SW 1271 (cell line): ENCODE results near the gene DNAH11.
A peak's percentile ranks its signal among the peaks of the same experiment; 100 is the strongest.
"Not testable (repeated sequence)": the region's sequence is repeated elsewhere in the genome, so short reads cannot be mapped to it uniquely, and the experiment has no call there.

Source experiments
- DNase-seq, 2 experiments: peaks; one replicate each; lab custom pipeline; 2025; lab: John Stamatoyannopoulos, UW

Gene DNAH11, protein sequence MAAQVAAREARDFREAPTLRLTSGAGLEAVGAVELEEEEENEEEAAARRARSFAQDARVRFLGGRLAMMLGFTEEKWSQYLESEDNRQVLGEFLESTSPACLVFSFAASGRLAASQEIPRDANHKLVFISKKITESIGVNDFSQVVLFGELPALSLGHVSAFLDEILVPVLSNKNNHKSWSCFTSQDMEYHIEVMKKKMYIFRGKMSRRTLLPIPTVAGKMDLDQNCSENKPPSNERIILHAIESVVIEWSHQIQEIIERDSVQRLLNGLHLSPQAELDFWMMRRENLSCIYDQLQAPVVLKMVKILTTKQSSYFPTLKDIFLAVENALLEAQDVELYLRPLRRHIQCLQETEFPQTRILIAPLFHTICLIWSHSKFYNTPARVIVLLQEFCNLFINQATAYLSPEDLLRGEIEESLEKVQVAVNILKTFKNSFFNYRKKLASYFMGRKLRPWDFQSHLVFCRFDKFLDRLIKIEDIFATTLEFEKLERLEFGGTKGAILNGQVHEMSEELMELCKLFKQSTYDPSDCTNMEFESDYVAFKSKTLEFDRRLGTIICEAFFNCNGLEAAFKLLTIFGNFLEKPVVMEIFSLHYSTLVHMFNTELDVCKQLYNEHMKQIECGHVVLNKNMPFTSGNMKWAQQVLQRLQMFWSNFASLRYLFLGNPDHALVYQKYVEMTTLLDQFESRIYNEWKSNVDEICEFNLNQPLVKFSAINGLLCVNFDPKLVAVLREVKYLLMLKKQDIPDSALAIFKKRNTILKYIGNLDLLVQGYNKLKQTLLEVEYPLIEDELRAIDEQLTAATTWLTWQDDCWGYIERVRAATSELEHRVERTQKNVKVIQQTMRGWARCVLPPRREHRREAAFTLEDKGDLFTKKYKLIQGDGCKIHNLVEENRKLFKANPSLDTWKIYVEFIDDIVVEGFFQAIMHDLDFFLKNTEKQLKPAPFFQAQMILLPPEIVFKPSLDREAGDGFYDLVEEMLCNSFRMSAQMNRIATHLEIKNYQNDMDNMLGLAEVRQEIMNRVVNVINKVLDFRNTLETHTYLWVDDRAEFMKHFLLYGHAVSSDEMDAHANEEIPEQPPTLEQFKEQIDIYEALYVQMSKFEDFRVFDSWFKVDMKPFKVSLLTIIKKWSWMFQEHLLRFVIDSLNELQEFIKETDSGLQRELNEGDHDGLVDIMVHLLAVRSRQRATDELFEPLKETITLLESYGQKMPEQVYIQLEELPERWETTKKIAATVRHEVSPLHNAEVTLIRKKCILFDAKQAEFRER (N-terminal part only)

DNA sequence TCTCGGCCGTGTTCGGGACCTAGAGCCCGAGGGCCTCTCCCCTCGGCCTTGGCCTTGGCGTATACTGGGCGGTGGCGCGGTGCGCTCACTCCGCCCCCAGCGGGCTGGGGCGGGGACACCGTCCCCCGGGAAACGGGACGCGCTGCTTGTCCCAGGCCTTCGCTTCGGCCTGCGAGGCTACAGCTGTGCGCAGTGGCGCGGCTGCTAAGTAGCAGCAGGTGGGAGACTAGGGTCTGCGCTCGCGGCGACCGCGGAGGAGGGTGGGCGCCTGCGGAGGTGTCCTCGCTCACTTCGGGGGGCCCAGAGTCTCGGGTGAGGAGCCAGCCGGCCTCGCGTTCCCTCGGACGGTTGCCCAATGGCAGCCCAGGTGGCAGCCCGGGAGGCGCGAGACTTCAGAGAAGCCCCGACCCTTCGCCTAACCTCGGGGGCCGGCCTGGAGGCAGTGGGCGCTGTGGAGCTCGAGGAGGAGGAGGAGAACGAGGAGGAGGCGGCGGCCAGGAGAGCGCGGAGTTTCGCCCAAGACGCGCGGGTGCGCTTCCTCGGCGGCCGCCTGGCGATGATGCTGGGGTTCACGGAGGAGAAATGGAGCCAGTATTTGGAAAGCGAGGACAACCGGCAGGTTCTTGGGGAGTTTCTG lies at the start of gene DNAH11:
Gene DNAH11 (plus strand): TSS at position 149 of the 637 bp plus-strand sequence. CDS start 207 bp downstream, at position 356.
- DNase-seq: peak in 1 of 2 experiments; percentile 32

- DNase-seq: no peak
These were observed 47.1 kb upstream of the DNAH11 start for GRCh38 chr7:21495731-21496130.

GRCh38 chr7:21497072-21497471 lies 45.8 kb upstream of the DNAH11 start:
- peak in 1 of 2 experiments; percentile 42 for DNase-seq

- DNase-seq: no peak
These were observed 42.6 kb upstream of the DNAH11 start for GRCh38 chr7:21500117-21500832.

DNA sequence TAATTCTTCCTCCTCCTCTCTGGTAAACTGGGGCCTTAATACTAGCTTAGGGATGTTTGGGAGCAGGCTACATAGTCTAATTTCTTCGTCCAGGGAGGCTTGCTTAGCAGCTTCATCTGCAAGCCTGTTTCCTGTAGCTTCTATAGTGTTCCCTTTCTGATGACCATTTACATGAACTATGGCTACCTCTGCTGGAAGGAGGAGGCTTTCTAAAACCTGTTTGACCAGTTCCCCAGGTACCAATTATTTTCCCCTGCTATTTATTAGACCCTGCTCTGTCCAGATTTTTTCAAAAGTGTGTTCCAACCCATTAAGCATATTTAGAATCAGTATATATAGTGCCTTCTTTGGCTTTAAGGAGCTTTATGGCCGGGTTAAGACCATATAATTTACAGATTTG lies 38.8 kb upstream of the DNAH11 start:
- no peak for DNase-seq

DNA sequence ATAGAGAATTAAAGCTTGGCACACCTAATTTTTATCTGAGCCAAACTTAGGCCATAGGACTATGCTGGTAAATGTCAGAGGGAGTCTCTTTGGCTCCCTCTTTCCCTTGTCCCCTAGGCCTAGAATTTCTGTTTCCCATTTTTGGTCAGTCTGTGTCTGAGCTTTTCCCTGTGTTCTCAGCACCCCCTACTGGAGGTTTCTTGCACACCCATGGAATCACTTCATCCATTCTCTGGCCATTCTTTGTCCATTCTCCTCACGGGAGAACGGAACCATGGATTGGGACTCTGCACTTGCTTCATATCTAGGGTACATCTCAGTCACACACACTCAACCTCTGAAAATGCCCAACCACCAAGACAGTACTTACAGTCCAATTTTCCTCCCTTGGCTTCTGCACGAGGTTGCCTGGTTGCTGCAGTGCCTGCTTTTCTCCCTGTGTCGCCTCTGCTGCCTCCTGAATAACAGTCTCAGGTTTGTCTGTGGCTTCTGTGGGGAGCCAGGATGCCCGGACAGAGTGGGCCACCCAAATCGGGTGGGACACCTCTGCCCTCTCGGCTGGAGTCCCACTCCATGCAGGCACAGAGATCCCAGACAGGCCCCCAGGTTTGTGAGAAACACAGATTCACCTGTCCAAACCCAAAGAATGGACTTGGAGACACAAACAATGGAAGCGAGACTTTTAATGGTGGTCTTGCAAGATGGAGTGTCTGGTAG lies 35.1 kb upstream of the DNAH11 start:
- peak in 1 of 2 experiments; percentile 21 for DNase-seq

DNA sequence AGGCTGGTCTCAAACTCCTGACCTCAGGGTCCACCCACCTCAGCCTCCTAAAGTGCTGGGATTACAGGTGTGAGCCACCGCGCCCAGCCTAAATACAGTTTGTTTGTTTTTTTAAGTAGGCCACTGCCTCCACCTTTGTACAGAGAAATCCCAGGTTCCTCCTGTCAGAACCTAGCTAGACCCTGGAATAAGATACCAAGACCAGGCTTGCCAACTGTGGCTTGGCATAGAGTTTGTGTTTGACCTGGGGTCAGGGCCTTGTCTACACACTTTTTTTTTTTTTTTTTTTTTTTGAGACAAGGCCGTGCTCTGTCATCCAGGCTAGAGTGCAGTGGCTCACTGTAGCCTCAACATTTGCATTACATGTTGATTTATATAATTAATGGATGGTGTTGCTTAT lies 34.3 kb upstream of the DNAH11 start:
- no peak for DNase-seq

DNA sequence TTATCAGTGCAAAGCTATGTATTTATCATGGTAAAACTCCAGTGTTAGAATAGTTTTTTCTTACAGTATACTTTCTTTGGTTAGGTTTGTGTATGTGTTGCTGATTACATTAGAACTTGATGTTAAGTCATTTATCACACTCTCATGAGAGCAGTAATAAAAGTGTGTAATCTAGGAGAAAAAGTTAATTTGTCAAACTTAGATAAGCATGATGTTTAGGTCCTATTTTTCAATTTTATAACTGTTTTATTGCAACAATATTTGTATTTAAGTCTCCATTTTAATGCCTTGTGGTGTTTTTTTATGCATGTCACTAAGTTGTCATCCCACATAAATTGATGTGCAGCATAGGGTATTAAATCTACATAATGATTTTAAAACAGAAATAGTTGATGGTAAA lies 28.8 kb upstream of the DNAH11 start:
- no peak for DNase-seq

DNA sequence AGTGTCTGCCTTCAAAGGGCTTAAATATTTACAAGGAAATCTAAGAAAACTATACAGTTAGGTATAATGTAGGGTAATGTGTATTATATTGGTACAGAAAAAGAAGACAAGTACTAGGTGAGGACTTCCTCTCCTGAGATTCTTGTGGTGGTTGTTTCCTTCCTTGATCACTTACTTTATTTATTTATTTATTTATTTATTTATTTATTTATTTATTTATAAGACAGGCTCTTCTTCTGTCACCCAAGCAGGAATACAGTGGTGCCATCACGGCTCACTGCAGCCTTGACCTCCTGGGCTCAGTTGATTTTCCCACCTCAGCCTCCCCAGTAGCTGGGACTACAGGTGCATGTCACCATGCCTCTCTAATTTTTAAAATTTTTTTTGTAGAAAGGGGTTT lies 18.2 kb upstream of the DNAH11 start:
- DNase-seq: no peak

- DNase-seq: peak in 1 of 2 experiments; percentile 37
These were observed 16.8 kb upstream of the DNAH11 start for GRCh38 chr7:21526007-21526406.

- no peak for DNase-seq
These were observed 16.4 kb upstream of the DNAH11 start for GRCh38 chr7:21526448-21526847.

- not testable (repeated sequence) for DNase-seq
These were observed 10.4 kb upstream of the DNAH11 start for GRCh38 chr7:21532485-21532884.

DNA sequence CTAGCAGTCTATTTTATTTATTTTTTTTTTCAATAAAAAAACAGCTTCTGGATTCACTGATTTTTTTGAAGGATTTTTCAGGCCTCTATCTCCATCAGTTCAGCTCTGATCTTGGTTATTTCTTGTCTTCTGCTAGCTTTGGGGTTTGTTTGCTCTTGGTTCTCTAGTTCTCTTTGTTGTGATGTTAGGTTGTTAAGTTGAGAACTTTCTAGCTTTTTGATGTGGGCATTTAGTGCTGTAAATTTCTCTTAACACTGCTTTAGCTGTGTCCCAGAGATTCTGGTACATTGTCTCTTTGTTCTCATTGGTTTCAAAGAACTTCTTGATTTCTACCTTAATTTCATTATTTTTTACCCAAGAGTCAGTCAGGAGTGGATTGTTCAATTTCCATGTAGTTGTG lies 9.2 kb upstream of the DNAH11 start:
- not testable (repeated sequence) for DNase-seq

- DNase-seq: not testable (repeated sequence)
These were observed 6.3 kb upstream of the DNAH11 start for GRCh38 chr7:21536445-21537118.

- DNase-seq: no peak
These were observed 3.8 kb upstream of the DNAH11 start for GRCh38 chr7:21538936-21539495.

GRCh38 chr7:21543528-21544302 lies 876 bp downstream of the DNAH11 start:
- no peak for DNase-seq

DNA sequence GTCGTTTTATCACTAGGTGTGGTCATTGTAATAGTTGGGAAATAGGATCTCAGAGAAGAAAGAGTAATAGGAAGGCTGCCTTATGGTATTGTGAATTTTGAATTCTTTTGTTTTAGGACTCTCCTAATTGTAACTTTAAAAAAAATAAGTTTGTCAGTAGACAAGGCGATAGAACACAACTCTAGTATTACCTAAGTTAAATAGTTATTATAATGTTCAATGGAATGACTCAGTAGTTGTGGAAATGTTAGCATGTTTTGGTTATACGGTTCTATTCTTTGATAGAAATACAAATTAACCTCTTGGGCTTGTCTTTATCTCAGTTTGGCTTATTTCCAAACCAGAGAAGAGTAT lies 1.4 kb downstream of the DNAH11 start:
- DNase-seq: no peak

DNA sequence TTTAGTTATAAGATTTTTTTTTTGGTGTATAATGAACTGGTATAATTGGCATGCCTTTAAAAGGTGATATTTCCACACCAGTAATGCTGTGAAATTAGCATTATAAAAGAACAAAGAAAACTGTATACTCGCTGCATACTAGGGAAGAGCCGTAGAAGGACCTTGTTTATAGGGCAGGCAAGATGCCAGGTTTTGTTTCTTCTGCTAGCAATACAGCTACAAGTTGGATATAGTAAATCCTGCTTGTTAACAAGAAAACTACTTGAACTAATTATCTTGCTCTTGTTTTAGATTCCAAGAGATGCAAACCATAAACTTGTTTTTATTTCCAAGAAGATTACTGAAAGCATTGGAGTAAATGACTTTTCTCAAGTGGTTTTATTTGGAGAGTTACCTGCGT lies 1.9 kb downstream of the DNAH11 start:
- DNase-seq: no peak

DNA sequence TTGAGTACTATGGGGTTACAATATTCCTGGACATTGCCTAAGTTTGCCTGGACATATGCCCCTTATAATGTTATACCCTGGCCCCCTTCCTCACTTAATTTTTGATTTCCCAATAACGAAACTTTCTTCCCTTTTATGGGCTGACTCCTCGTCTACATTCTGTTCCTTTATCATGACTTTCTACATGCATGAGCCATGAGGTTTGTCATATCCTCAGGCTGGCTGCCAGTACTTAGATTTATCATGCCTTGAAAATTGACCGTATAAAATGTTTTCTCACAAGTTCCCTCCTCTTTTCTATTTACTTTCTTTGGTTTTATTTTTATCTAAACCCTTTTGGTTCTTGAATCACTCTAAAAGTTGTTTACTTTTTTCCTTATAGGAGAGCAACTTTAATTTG lies 4.7 kb downstream of the DNAH11 start:
- no peak for DNase-seq
